ENCODE results near the gene TPM2. TPM values are rescaled to one million over a fixed set of nuclear protein-coding genes. Genes with fewer than 3 reads are reported as not detected.

The TPM2 gene
- polyA plus RNA-seq, 1 of the 3 experiments (the other 2 are of a cell fraction), result 620 TPM

- TF ChIP-seq USF2 (IDR thresholded peaks at IDR 0.05; ENCODE audit: borderline replicate concordance, low read depth, low read length), result no peak
- no peak for TF ChIP-seq USF1 (IDR thresholded peaks at IDR 0.05; ENCODE audit: borderline replicate concordance, low read depth)
- no peak for TF ChIP-seq TCF12 (IDR thresholded peaks at IDR 0.05)
- no peak for TF ChIP-seq YY1 (IDR thresholded peaks at IDR 0.05; ENCODE audit: low read depth)
- TF ChIP-seq GABPA (IDR thresholded peaks at IDR 0.05; ENCODE audit: low read depth), result no peak
- TF ChIP-seq IRF3 (IDR thresholded peaks at IDR 0.05; ENCODE audit: low read depth, low read length), result no peak
- TF ChIP-seq TAF1 (IDR thresholded peaks at IDR 0.05; ENCODE audit: borderline replicate concordance, low read depth, low read length), result no peak
Observed at GRCh38 chr9:35705836-35706430, 16.2 kb upstream of the TPM2 start (continued).

- DNase-seq, result no peak
- Histone ChIP-seq H3K27ac (ENCODE audit: low read depth in 2 of 2, low read length in 1 of 2) (no peak overlapping the region), H3K36me3 (replicated peaks in 1 of 2; ENCODE audit: control insufficient read depth in 1 of 2, insufficient read depth in 2 of 2, low read length in 1 of 2) (peaks cover 71 to 85% of the 10 kb centered on the region in 2 experiments), H3K9me3 (no peaks in the 10 kb centered on the region), H3K9ac (no peak overlapping the region), H3K4me1 (ENCODE audit: control insufficient read depth in 1 of 2, insufficient read depth in 2 of 2, low read depth in 1 of 2, low read length in 1 of 2) (no peaks in the 10 kb centered on the region), H2AFZ (ENCODE audit: low read depth) (no peak overlapping the region), H3K79me2 (ENCODE audit: insufficient read depth) (no peaks in the 10 kb centered on the region; the same call in 1 of the 2 replicates), H3K27me3 (ENCODE audit: insufficient read depth) (no peaks in the 10 kb centered on the region), H3K4me3 (ENCODE audit: low read depth in 2 of 2, low read length in 1 of 2) (no peak overlapping the region), H4K20me1 (ENCODE audit: insufficient read depth) (no peaks in the 10 kb centered on the region), H3F3A (replicated peaks; ENCODE audit: insufficient read depth) (peaks cover 7% of the 10 kb centered on the region), H3K4me2 (no peak overlapping the region), H3K9me2 (no peaks in the 10 kb centered on the region)
- ChIA-PET CTCF (interaction anchor here (0.6 to 19.9 kb wide), 9 partner anchors 9 to 85 kb away, joined by 3 to 183 read pairs (median 5); partner anchors contain the start of genes CCDC107, CREB3, RMRP and TLN1), POLR2A (interaction anchor here (0.7 to 1.1 kb wide), 3 partner anchors 8 to 50 kb away, joined by 3 to 4 read pairs (median 3); no protein-coding TSS in a partner anchor)
- TF ChIP-seq RXRA (IDR thresholded peaks at IDR 0.05; ENCODE audit: borderline replicate concordance, low read depth), result no peak
- no peak for TF ChIP-seq FOXM1 (IDR thresholded peaks at IDR 0.05; ENCODE audit: low read depth)
- no peak for TF ChIP-seq TCF12 (IDR thresholded peaks at IDR 0.05)
- TF ChIP-seq EZH2phosphoT487 (IDR thresholded peaks at IDR 0.05; ENCODE audit: borderline replicate concordance, low read depth), result no peak
- TF ChIP-seq NRF1 (IDR thresholded peaks at IDR 0.05; ENCODE audit: low read depth, low read length), result no peak
- no peak for TF ChIP-seq SMC3 (IDR thresholded peaks at IDR 0.05; ENCODE audit: low read depth, low read length)
- no peak for TF ChIP-seq POLR2AphosphoS5 (IDR thresholded peaks at IDR 0.05; ENCODE audit: low read depth, low read length)
- TF ChIP-seq MAX (IDR thresholded peaks at IDR 0.05; ENCODE audit: low read depth), result no peak
- TF ChIP-seq USF1 (IDR thresholded peaks at IDR 0.05; ENCODE audit: borderline replicate concordance, low read depth), result no peak
- TF ChIP-seq REST (IDR thresholded peaks at IDR 0.05; ENCODE audit: low read depth, low read length), result no peak
- 81% methylated on average over 5 of the region's 8 CpGs for WGBS (ENCODE audit: low lambda C conversion rate)
Observed at GRCh38 chr9:35705372-35705771, 15.6 kb upstream of the TPM2 start.

All from SK-N-SH (cell line).